ENCODE results near the gene MATN4.

MATN4 gene

GRCh38 chr20:45293041-45294002 is 14.8 kb downstream of the MATN4 start:
- peak; percentile 74 for DNase-seq (ENCODE audit: low spot score)
- no peak for FAIRE-seq

- FAIRE-seq: no peak
- no peak for DNase-seq (ENCODE audit: low spot score)
Observed at GRCh38 chr20:45292343-45292742, 15.8 kb downstream of the MATN4 start.

GRCh38 chr20:45291526-45291925 is 16.6 kb downstream of the MATN4 start:
- no peak for FAIRE-seq

GRCh38 chr20:45290677-45291355 is 17.3 kb downstream of the MATN4 start:
- FAIRE-seq (peak; percentile 5), DNase-seq (ENCODE audit: low spot score) (peak; percentile 92)

More at GRCh38 chr20:45291526-45291925, 16.6 kb downstream of the MATN4 start:
- no peak for DNase-seq (ENCODE audit: low spot score)

GRCh38 chr20:45289942-45290676 is 18.0 kb downstream of the MATN4 start:
- no peak for DNase-seq (ENCODE audit: low spot score)
- FAIRE-seq: no peak

- FAIRE-seq (peak; percentile 37), DNase-seq (ENCODE audit: low spot score) (no peak)
Observed at GRCh38 chr20:45288860-45289259, 19.2 kb downstream of the MATN4 start.

GRCh38 chr20:45288376-45288775 is 19.7 kb downstream of the MATN4 start:
- FAIRE-seq (no peak), DNase-seq (ENCODE audit: low spot score) (no peak)

- no peak for DNase-seq (ENCODE audit: low spot score)
- FAIRE-seq: no peak
Observed at GRCh38 chr20:45283551-45284057, 24.5 kb downstream of the MATN4 start.

GRCh38 chr20:45282700-45283550 is 25.2 kb downstream of the MATN4 start:
- FAIRE-seq (peak; percentile 95), DNase-seq (ENCODE audit: low spot score) (no peak)

- DNase-seq (ENCODE audit: low spot score) (no peak), FAIRE-seq (no peak)
Observed at GRCh38 chr20:45279992-45280391, 28.1 kb downstream of the MATN4 start.

- DNase-seq (ENCODE audit: low spot score) (no peak), FAIRE-seq (no peak)
Observed at GRCh38 chr20:45275338-45275737, 32.8 kb downstream of the MATN4 start.

GRCh38 chr20:45269754-45270270 is 38.3 kb downstream of the MATN4 start:
- FAIRE-seq: no peak
- DNase-seq (ENCODE audit: low spot score): no peak

GRCh38 chr20:45269056-45269455 is 39.0 kb downstream of the MATN4 start:
- no peak for DNase-seq (ENCODE audit: low spot score)
- FAIRE-seq: peak; percentile 76

GRCh38 chr20:45268531-45268930 is 39.6 kb downstream of the MATN4 start:
- DNase-seq (ENCODE audit: low spot score): no peak
- FAIRE-seq: no peak

GRCh38 chr20:45266977-45267376 is 41.1 kb downstream of the MATN4 start:
- DNase-seq (ENCODE audit: low spot score) (no peak), FAIRE-seq (no peak)

GRCh38 chr20:45263556-45264266 is 44.4 kb downstream of the MATN4 start:
- no peak for FAIRE-seq
- DNase-seq (ENCODE audit: low spot score): no peak

- DNase-seq (ENCODE audit: low spot score) (no peak), FAIRE-seq (no peak)
Observed at GRCh38 chr20:45258664-45259063, 49.4 kb downstream of the MATN4 start.

GRCh38 chr20:45258259-45258658 is 49.8 kb downstream of the MATN4 start:
- FAIRE-seq: no peak
- DNase-seq (ENCODE audit: low spot score): no peak

- FAIRE-seq (no peak), DNase-seq (ENCODE audit: low spot score) (no peak)
Observed at GRCh38 chr20:45257711-45258110, 50.4 kb downstream of the MATN4 start.

- no peak for DNase-seq (ENCODE audit: low spot score)
- no peak for FAIRE-seq
Observed at GRCh38 chr20:45257161-45257560, 50.9 kb downstream of the MATN4 start.

All from urothelium cell line (cell line).